MM.1S (cell line): ENCODE measurements around the gene ISCA1.

Source experiments
- EZH2 ChIP-seq: fragments of 300-600 bp; sonication (generic); optimal IDR thresholded peaks from 2 replicates; pipeline ENCODE3; 2017; ENCODE audit warnings: low read depth, mild to moderate bottlenecking, antibody characterized with exemption, low read length, mixed read lengths
- TF ChIP-seq, protein P1 (sequence below): fragments of 300-600 bp; sonication (generic); IDR thresholded peaks from 2 replicates; pipeline ENCODE4 v1.5.1; 2016; ENCODE audit warnings: antibody characterized with exemption, low read length, mixed read lengths

DNA sequence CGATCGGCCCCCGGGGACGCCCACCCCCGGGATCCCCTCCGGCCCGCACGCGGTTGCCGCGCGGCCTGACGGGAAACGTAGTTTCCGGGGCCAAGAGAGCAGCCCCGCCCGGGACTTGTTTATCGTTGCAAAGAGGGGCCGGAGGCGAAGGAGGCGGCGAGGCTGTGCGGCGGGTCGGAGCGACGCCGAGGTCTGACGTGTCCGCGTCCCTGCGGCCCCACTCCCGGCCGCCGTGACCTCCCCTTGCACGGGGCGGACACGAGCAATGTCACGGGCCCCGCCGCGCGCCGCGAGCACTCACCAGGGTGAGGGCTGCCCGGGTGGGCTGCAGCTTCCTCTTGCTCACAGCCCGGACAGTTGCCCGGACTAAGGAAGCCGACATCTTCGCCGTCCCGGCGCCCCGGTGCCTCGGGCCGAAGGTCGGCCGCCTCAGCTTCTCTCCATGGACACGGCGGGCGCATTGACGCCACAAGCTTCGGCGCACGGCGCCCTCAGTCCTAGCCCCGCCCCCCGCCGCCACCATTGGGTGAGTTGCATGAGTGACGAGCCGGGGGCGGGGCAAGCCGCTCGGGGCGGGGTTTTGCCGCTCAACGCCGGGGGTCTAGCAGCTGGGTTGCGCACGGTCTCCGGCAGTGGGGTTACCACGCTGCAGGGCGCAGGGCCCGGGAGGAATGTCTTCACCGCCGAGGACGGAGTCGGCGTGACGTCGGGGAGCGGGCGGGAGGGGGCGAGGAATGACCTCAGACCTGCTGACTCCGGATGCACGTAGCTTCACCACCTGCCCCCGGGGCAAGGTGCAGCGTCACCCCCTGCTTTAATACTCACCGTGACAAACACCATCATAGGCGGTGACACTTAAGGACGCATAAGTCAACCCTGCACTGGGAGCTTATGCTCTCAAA, at the start of gene ISCA1:
- TF ChIP-seq, protein P1, sequence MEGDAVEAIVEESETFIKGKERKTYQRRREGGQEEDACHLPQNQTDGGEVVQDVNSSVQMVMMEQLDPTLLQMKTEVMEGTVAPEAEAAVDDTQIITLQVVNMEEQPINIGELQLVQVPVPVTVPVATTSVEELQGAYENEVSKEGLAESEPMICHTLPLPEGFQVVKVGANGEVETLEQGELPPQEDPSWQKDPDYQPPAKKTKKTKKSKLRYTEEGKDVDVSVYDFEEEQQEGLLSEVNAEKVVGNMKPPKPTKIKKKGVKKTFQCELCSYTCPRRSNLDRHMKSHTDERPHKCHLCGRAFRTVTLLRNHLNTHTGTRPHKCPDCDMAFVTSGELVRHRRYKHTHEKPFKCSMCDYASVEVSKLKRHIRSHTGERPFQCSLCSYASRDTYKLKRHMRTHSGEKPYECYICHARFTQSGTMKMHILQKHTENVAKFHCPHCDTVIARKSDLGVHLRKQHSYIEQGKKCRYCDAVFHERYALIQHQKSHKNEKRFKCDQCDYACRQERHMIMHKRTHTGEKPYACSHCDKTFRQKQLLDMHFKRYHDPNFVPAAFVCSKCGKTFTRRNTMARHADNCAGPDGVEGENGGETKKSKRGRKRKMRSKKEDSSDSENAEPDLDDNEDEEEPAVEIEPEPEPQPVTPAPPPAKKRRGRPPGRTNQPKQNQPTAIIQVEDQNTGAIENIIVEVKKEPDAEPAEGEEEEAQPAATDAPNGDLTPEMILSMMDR = no peak
- TF ChIP-seq EZH2 = no peak
